ENCODE results near the gene TTPAL.

DNA sequence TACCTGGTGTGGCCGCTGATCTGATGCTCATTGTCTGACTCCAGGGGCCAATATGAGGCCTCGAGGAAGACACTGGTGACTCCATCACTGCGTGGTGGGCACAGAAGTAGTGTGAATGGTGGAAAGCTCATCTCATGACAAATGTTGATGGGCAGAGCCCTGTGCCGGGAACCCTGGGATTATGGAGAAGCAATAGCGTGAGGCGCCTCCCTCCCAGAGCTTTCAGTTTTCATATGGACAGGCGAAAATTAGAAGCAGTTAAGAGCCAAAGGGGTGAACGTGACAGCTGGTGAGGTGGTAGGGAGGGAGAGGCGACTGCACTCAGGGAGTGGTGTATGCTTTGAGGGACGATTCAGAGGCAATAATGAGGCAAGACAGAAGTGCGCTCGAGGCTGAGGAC is 39.3 kb upstream of the TTPAL start:
- TF ChIP-seq, protein P1, sequence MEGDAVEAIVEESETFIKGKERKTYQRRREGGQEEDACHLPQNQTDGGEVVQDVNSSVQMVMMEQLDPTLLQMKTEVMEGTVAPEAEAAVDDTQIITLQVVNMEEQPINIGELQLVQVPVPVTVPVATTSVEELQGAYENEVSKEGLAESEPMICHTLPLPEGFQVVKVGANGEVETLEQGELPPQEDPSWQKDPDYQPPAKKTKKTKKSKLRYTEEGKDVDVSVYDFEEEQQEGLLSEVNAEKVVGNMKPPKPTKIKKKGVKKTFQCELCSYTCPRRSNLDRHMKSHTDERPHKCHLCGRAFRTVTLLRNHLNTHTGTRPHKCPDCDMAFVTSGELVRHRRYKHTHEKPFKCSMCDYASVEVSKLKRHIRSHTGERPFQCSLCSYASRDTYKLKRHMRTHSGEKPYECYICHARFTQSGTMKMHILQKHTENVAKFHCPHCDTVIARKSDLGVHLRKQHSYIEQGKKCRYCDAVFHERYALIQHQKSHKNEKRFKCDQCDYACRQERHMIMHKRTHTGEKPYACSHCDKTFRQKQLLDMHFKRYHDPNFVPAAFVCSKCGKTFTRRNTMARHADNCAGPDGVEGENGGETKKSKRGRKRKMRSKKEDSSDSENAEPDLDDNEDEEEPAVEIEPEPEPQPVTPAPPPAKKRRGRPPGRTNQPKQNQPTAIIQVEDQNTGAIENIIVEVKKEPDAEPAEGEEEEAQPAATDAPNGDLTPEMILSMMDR (IDR thresholded peaks at IDR 0.05; ENCODE audit: extremely low read depth in 1 of 2, insufficient read depth in 1 of 2, low read depth in 1 of 2, low read length in 2 of 2): no peak
- TF ChIP-seq, protein P2, sequence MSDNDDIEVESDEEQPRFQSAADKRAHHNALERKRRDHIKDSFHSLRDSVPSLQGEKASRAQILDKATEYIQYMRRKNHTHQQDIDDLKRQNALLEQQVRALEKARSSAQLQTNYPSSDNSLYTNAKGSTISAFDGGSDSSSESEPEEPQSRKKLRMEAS (IDR thresholded peaks at IDR 0.05; ENCODE audit: insufficient read depth, insufficient read length): no peak
- TF ChIP-seq POLR2A (IDR thresholded peaks at IDR 0.05; ENCODE audit: low read depth, low read length) (no peak), EZH2 (IDR thresholded peaks at IDR 0.05; ENCODE audit: borderline replicate concordance, low read depth, low read length, severe bottlenecking) (no peak), POLR2AphosphoS5 (IDR thresholded peaks at IDR 0.05; ENCODE audit: insufficient read depth, low read depth, low read length) (no peak), JUN (IDR thresholded peaks at IDR 0.05; ENCODE audit: borderline replicate concordance, insufficient read depth, insufficient read length, low read depth) (no peak), MYC (IDR thresholded peaks at IDR 0.05; ENCODE audit: low read depth, low read length) (no peak), FOS (IDR thresholded peaks at IDR 0.05; ENCODE audit: borderline replicate concordance, insufficient read depth, low read length) (no peak)

Data from endothelial cell of umbilical vein (primary cell).